HT-29 (cell line): ENCODE data around the gene GRAMD2A. TPM values are rescaled to one million over a fixed set of nuclear protein-coding genes. Genes with fewer than 3 reads are reported as not detected.
A peak's percentile ranks its signal among the peaks of the same experiment; 100 is the strongest.

Experiments
- DNase-seq: peaks from one replicate; pipeline ENCODE4 v3.0.0-alpha.2; 2015; ENCODE audit warnings: low spot score
- total RNA-seq: library from RNA; depleted of rRNA; stranded (reverse); fragments of >200 nt; shearing (Covaris generic); gene quantifications from 2 replicates; pipeline ENCODE4 v1.2.3, GENCODE V29; 2014

The GRAMD2A gene
- total RNA-seq, 1 experiment from 2014 or later, result 0.03 TPM

DNA sequence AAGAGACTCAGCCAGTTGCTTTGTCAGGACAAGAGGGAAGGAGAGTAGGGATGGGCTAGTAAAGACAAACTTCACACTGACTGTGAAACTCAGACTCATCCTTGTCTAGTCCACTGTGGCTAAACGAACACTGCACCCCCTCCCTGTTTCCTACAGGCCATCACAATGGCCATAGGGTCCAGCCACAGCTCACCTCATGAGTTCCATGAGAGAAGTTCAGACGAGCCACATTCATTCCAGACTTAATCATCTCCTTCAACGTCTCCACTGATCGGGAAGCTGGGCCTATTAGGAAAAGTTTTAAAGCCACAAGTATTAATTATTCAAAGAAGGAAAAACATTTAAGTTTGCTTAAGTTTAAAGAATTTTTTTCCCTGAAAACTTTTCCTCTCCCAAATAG, 19.6 kb upstream of the GRAMD2A start:
- no peak for DNase-seq

DNA sequence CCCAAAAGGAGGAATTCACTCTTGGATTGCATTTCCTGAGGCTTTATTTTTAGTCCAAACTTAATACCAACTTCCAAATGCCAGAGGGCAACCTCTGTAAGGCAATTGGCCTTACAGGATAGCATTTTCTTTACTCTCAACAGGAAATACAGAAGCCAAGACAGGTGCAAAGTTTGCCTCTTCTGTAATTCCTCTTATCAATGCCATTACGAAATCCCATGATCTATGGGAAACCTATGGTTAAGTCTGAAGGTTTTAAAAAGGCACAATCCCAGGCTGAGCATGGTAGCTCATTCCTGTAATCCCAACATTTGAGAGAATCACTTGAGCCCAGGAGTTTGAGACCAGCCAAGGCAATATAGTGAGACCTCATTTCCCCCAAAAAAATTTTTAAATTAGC, 18.5 kb upstream of the GRAMD2A start:
- DNase-seq, result no peak

DNA sequence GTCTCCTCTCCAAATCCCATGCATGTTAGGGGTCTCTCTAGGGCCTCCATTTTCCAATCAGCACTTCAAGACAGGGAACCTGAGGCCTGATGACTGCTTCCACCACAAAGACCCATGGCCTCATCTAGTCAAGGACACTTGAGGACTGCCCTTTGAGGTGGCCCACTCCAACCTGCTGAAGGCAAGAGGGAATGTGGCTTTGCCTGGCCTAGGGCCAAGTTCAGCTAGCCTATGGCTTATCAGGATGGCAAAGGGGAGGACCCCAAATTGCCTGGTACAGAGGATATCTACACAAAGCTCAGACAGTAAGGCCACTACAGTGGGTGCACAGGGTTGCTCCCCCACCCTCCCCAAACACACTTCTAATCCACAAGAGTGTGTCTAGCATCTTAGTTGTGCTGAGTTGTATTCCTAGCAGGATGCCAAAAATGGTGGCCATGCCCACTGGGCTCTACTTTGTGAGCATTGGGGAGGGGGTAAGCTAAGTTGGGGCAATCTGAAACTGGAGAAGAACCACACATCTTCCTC, 10.0 kb upstream of the GRAMD2A start:
- DNase-seq, result no peak

DNA sequence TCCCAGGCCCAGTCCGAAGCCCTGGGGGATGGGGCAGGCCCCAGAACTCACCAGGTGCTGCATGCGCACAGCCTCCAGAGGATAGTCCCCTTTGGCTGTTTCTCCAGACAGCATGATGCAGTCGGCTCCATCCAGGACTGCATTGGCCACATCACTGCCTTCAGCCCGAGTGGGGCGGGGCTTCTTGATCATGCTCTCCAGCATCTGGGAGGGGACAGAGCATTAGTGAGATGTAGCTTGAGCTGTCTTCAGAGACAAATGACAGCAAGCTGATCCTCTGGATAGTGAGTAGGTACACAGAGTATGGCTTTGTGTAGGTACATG, 9.1 kb upstream of the GRAMD2A start:
- no peak for DNase-seq

DNA sequence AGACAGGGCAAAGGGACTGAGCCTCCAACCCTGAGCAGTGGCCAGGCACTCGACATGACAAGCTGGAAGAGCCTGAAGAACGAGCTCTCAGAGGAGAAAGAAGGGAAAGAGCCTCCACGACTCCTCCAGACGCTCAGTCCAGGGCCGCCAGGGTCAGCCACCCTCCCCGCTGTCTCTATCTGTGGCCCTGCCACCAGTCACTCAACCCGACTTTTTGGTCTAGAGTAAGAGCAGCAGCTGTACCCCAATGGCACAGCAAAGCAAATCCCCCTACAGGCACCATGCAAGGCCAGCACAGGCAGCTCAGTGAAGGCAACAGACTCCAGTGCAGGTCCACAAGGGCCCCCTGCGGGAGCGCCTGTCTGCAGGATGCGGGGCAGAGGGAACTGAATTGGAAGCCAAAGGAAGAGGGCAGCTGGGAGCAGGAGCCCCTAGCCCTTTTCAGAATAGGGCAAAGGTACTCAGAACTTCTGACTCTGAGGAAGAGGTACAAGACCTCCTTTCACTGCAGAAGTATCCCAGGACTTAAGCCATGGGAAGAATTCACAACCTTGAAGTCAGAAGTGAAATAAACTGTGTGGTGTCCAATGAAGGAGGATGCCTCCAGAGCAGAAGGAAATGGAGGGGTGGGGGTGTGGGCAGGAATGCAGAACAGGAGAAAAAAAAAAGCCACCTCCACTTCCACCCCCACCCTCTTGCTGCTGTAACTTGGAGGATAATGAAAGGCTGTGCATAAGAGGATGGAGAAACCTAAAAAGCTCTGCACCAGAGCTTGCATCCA, 8.5 kb upstream of the GRAMD2A start:
- no peak for DNase-seq

DNA sequence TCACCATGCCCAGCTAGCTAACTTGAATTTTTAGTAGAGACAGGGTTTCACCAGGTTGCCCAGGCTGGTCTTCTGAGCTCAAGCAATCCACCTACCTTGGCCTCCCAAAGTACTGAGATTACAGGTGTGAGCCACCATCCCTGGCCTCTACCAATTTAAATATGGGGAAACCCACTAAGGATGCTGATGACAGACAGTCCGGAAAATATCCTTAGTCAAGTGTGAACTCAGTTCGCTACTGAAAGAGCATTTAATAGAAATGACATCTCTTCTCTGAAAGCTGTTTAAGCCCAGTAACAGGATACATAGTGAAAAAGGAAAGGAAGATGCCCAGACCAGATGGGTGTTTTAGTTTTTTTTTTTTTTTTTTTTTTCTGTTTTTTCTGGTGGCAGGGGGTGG, 7.7 kb upstream of the GRAMD2A start:
- DNase-seq, result no peak

DNA sequence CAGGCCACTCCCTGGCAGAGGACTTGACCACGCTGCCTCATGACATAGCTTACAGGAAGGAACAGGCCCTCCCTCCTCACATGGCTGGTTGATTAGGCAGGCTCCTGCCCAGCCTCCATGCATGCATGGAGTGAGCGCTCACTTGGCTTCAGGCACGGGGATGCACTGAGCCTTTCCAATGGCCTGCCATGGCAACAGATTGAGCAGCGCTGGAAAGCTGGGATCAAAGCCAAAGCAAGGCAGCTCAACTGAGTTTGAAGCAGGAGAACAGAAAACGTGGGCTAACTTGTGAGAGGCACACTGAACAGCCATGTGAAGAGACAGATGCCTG, 5.9 kb upstream of the GRAMD2A start:
- no peak for DNase-seq

DNA sequence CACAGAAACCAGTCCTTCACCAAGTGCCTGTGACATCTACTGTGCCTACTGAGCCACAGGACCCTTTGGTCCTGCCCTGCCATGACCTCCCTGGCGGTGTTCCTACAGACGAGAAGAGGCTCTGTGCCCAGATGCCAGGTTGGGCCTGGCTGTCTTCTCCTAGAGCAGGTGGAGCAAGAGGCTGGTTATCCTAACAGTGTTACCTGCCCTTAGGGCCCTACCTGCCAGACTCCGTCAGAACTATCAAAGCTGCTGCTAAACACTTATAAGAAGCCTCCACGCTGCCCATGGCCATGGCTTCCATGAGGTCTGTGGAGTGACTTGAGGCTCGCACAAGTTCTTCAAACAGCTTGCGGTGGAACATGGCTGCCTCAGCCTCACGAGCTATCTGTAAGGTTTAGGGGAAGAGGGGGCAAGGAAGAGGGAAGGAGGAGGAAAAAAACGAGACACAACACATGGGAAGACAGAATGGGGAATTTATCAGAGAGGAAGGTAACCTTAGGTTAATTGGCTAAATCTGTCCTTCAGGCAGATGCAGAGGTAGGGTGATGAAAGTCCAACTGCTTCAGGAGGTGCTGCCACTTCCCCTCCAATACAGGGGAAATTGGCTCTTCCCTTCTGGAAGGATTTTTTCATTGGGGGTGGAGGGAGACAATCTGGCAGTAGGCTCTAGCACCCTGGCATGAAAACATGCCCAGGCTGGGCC, 5.4 kb upstream of the GRAMD2A start:
- DNase-seq, result no peak

DNA sequence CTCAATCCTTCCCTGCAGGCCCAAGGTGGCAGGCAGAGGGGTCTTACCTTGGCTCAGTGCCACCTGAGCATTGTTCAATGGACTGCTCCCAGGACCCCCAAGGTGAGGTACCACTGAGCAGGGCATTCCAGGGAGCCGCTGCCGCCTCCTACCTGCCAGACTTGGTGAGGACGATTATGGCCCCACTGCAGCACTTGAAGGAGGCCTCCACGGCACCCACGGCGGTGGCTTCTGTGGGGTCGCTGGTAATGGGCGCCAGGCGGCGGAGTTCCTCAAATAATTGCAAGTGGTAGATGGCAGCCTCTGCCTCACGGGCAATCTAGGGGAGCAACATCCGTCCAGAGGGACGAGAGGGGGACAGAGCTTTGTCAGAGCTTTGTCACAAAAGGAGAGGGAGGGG, 4.7 kb upstream of the GRAMD2A start:
- no peak for DNase-seq

DNA sequence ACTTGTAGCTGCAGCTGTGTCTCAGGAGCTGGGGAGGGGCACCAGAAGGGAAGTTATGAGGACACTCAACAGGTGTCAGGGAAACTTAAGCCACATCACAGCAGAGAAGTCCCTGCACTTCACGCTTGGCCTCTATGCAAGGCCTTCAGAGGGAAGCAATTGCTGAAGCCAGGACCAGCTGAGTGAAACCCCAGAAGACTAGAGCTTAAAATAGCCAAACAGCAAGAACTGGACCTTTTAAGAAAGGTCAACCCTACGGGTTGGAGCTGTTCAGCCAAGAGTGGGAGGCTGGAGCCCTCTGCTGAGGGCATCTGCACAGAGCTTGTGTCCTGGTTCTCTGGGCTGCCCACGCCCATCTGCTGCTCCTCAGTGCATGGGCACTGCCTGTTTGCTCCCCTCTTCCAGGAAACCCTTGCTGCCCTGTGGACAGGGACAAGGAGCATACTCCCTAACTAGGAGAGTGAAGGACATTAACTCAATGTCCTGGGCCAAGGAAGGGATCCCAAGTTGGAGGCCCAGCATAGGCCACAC, 3.9 kb upstream of the GRAMD2A start:
- DNase-seq, result no peak

DNA sequence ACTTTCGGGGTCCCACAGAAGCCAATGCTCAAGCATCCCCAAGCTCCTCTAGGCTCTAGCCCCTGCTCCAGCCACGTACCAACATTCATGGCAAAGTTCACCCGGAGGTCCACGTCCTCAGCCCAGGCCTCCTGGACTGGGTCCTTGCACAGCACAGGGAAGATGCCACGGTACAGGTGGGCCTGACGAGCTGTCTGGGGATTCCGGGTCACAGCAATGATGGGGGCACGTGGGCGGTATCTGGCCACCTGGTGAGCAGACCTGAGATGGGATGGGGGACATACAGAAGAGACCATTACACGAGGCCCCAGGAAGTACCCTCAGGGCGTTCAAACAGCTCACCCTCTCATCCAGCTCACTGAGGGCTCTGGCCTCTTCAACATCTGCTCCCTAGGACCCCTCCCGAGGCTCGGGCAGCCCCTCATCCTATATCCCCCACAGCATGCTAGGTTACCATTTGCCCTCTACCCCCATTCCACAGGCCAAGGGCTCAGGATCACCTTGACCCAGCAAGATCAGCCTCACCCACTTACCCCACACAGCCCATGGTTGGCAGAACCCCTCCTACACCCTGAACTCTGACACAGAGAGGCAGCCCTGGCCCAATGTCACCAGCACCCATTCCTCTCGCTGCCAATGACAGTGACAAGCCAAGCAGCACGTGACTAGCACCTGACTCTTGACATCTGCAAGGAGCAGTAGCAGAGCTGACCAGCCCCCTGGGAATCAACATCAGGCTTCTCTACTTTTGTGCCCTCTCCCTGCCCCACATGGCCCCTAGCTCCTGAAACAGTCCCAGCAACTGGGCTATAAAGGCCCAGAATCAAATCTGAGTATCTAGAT, 3.0 kb upstream of the GRAMD2A start:
- DNase-seq, result no peak

DNA sequence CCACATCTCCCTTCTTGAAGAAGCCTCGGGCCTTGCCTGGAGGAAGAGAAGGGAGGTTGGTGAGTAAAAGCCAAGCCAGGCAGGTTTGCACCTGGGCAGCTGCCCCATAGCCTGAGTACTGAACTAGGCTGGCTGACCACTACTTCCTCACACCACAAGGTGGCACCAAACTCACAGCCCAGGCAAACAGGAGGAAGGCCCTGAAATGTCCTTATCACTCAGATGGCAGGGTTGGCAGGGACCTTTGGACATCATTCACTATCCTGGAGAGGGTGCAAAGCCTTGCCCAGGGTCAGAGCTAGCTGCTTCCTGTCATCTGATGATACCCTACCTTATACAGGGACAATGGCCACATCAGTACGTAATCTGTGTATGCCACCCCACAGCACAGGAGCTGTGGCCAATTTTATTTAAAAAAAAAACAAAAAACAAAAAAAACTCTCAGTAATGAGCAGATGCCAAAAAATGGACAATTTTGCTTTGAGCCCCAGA, 2.2 kb upstream of the GRAMD2A start:
- peak; percentile 95 for DNase-seq

DNA sequence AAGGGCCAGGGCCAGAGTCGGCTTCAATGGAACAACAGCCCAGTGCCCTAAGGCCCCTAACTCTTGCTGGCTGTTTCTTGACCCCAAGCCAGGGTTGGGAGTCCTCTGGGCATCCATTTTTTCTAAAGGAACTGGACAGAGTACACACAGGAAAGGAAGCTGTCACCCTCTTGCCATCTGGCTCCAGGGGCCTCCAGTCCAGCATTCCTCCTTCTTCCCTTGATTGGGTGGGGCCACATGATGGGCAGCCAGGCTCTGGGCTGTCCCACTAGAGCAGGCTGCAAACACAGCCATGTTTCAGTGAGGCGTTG, 1.6 kb upstream of the GRAMD2A start:
- DNase-seq, result no peak

DNA sequence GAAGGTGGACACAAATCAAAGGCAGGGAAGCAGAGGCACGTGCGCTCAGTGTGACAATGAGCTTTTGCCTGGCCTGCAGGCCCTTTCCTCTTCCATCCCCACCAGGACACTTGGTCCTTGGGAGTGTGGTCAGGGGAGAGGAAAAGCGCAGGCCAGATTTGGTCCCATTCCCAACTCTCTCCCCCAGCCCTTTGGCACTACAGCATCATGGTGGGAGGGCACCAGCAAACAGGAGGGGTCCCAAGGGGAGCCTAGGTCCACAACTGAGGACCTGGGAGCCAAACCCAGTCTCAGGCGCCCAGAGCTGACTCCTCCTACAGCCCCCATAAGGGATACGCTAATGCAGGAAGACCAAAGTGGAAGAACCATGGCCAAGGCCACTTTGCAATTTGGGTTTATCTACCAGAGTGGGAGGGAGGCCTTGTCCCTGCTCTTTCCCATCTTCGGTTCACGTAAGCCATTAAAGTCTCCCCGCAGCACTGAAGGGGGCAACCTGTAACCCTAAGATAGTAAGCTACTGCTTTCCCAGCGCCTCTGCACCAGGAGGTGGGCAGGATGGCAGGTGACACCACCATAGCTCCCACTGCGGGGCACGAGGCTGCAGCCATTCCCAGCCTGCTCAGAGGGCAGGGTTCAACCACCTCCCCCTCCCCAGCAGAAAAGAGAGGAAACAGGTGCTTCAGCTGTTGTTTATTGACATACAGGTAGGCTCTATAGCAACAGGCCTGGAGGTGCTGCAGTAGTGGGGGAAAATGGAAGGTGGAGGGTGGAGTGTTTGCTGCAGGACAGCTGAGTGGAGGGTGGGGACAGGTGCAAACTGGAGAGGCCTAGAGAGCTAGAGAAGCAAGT, 993 bp upstream of the GRAMD2A start:
- DNase-seq, result no peak

DNA sequence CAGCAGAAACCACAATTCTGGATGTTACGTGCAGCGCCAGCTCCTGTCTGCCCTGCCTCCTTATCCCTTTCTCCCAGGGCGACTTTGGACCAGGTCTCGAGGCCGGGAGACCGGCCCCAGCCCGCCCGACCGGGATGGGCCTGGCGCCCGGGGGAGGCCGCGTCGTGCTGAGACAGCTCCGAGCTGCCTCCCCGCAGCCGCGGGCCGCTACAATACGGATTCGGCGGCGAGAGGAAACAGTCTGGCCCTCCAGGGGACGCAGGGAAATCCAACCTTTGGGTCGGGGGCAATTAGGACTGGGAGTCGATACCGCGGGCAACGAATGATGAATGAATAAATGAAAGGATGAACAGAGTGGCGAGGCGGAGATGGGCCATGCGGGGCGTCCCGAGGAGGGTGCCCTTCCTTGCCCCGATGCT, 537 bp downstream of the GRAMD2A start:
- no peak for DNase-seq

DNA sequence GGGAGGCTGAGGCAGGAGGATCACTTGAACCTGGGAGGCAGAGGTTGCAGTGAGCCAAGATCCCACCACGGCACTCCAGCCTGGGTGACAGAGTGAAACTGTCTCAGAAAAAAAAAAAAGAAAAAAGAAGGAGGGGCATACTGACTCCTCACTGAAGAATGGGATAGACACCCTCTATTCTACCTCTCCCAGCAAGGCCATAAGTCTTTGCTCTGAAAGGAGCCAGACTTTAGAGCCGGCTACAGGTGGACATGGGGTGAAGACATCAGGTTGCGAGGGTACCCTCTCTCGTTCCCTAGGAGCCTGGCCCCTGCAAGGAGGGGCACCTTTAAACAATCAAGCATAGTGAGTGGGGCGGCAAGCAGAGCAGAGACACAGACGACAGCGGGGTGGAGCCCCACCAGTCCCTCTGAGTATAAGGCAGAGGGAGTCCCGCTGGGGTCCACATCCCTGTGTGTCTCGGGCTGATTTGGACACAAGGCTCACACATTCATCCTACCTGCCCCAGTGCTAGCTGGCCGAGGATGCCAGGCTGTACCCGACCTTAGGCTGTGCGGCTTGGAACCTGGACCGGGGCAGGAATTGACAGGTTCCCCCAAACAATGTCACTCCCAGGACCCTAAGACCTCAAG, 1.1 kb downstream of the GRAMD2A start:
- DNase-seq, result no peak

DNA sequence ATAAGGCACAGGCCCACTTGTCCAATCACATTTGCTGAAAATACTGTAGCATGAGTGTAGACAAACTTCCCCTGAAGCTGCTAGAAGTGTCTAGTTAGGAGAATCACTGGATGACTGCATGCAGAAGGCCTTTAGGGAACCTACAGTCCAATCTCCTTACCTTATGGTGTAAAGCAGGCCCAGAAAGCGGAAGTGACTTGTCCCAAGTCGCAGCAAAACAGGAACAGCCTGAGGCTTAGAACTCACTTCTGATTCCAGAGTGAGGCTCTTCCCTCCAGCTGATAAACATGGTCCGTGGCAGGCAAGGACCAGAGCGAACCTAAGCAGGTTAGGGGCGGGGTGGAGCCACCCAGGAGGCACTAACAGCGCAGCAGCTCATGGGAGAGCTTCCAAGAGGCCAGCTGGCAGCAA, 2.5 kb downstream of the GRAMD2A start:
- no peak for DNase-seq

DNA sequence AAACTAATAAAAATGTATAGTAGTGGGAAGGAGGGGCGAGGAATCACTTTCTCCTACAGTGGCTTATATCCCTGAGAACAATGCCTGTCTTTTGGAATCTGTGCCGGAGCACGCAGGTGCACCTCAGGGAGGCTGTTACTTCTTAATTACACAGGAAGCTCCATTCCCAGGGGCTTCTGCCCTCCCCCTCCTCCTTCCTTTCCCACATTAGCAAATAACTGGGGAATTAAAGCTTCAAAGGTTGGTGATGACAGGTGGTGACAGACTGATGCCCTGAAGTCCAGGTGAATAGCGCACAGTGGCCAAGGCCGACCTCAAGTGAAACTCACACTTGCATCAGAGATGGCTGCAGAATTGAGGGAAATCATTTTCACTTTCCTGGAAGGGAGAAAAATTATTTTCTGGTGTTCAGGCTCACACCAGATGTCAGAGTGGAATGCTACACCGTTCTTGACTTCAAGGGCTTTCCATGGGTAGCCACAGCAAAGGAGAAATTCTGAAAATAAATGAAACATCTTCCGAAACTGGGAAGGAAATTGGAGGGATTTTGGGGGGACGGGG, 3.7 kb downstream of the GRAMD2A start:
- DNase-seq, result no peak

DNA sequence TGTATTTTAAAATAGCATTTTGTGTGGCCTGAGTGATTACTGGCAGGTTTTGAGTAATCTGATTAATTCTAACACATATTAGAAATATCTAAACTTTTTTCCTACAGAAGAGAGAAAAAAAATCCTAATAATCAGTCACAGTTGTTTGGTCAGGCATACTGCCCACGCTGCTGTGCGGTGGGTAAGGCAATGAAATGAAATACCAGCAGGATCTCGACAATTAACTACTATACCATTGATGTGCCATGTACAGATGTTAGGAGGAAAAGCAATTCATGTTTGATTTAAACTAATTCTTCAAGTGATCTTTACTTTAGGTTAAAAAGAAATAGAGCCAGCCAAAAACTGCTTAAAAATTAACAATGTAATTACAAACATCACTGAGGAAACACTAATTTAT, 5.2 kb downstream of the GRAMD2A start:
- no peak for DNase-seq

DNA sequence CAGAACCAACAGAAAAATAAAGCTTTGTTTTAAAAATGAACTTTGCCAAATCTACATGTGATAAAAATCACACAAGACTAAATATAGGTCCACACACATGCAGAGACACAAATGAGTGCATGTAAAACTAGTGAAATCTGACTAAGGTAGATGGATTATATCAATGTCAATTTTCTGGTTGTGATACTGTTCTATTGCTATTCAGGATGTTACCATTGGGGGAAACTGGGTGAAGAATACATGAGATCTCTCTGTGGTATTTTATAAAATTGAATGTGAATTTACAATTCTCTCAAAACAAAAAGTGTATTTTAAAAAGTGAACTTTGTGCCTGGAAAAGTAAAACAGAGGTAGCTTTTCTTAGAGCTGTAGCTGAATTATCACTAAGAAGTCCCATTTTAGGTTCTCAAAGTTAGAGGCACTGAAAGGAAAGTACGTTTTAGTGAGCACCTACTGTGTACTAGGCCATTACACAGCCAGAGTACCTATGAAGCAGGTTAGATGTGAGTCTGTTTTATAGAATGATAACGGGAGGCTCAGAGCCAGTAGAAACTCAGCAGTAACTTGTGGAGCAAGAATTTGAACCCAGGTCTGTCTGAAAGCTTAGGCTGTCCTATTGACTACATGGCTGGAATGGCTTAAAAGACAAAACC, 8.2 kb downstream of the GRAMD2A start:
- no peak for DNase-seq
